ENCODE measurements around the gene SEL1L3. TPM values are rescaled to one million over a fixed set of nuclear protein-coding genes. Genes with fewer than 3 reads are reported as not detected.

The SEL1L3 gene
- total RNA-seq, 2 experiments from 2014 or later = 180 to 313 TPM

GRCh38 chr4:25863347-25863784, 578 bp upstream of the SEL1L3 start:
- peak overlapping the region; percentile 78 for H3K4me2 ChIP-seq (ENCODE audit: low read length)
- H3K9me2 ChIP-seq (ENCODE audit: insufficient read depth, low read length) = no peaks in the 10 kb centered on the region
- intact Hi-C loops (cut with micrococcal nuclease; ENCODE audit: unreplicated experiment) = loop anchor here (5.0 kb wide), 1 partner anchor 964 kb away; no protein-coding TSS in a partner anchor
- CTCF ChIA-PET (ENCODE audit: unreplicated experiment) = interaction anchor here (1.0 kb wide), 1 partner anchor 8 kb away, joined by 3 read pairs; no protein-coding TSS in a partner anchor
- H3K79me2 ChIP-seq (ENCODE audit: insufficient read depth, low read depth, low read length) = peaks cover 91% of the 10 kb centered on the region
- peaks cover 69% of the 10 kb centered on the region for H3K4me1 ChIP-seq (ENCODE audit: insufficient read depth, low read length, poor library complexity, severe bottlenecking)
- H4K20me1 ChIP-seq (ENCODE audit: insufficient read depth, low read length) = peaks cover 8% of the 10 kb centered on the region; the same call in 1 of the 2 replicates
- no peaks in the 10 kb centered on the region for H3K9me3 ChIP-seq (ENCODE audit: low read length)
- no TSS peak for BruUV-seq (replicated peaks)
- H2AFZ ChIP-seq (ENCODE audit: low read length) = no peak overlapping the region
- peak; percentile 54 for DNase-seq (ENCODE audit: low spot score)
- TF ChIP-seq EZH2phosphoT487 (IDR thresholded peaks at IDR 0.05; ENCODE audit: borderline replicate concordance, low read depth, low read length) = no peak
- peak; percentile 76 for TF ChIP-seq CTCF (conservative IDR thresholded peaks at IDR 0.05; ENCODE audit: low read length)
- POLR2A ChIA-PET = interaction anchor here (0.6 to 4.1 kb wide), 8 partner anchors 9 to 966 kb away, joined by 3 to 134 read pairs (median 14); partner anchors contain the start of gene SMIM20
- H3K4me3 ChIP-seq (ENCODE audit: low read depth, low read length, poor library complexity, severe bottlenecking) = peak overlapping the region; percentile 75
- H3K36me3 ChIP-seq (ENCODE audit: insufficient read depth, low read length) = peaks cover 44% of the 10 kb centered on the region
- peak overlapping the region; percentile 99 for H3K27ac ChIP-seq (ENCODE audit: low read depth, low read length, poor library complexity, severe bottlenecking)

- TF ChIP-seq CTCF (conservative IDR thresholded peaks at IDR 0.05; ENCODE audit: low read length) (no peak), EZH2phosphoT487 (IDR thresholded peaks at IDR 0.05; ENCODE audit: borderline replicate concordance, low read depth, low read length) (no peak)
- peaks cover 21% of the 10 kb centered on the region; the same call in 1 of the 2 replicates for H4K20me1 ChIP-seq (ENCODE audit: insufficient read depth, low read length)
- POLR2A ChIA-PET = interaction anchor here (0.7 to 1.9 kb wide), 6 partner anchors 11 to 52 kb away, joined by 3 to 17 read pairs (median 7); partner anchors contain the start of gene SMIM20
- H3K4me2 ChIP-seq (ENCODE audit: low read length) = peak overlapping the region; percentile 96
- intact Hi-C loops (cut with micrococcal nuclease; ENCODE audit: unreplicated experiment) = loop anchor here (1.0 to 5.0 kb wide), 3 partner anchors 13 to 965 kb away; partner anchors contain the start of gene SMIM20
- no peak overlapping the region for H2AFZ ChIP-seq (ENCODE audit: low read length)
- peak; percentile 73 for DNase-seq (ENCODE audit: low spot score)
- BruUV-seq (replicated peaks) = no TSS peak
- CTCF ChIA-PET (ENCODE audit: unreplicated experiment) = no interaction called here
- H3K27ac ChIP-seq (ENCODE audit: low read depth, low read length, poor library complexity, severe bottlenecking) = peak overlapping the region; percentile 88
- peak overlapping the region; percentile 75 for H3K4me3 ChIP-seq (ENCODE audit: low read depth, low read length, poor library complexity, severe bottlenecking)
- H3K36me3 ChIP-seq (ENCODE audit: insufficient read depth, low read length) = peaks cover 58% of the 10 kb centered on the region
- peaks cover 69% of the 10 kb centered on the region for H3K4me1 ChIP-seq (ENCODE audit: insufficient read depth, low read length, poor library complexity, severe bottlenecking)
- no peaks in the 10 kb centered on the region for H3K9me2 ChIP-seq (ENCODE audit: insufficient read depth, low read length)
- H3K9me3 ChIP-seq (ENCODE audit: low read length) = no peaks in the 10 kb centered on the region
- H3K79me2 ChIP-seq (ENCODE audit: insufficient read depth, low read depth, low read length) = peaks cover 91% of the 10 kb centered on the region
Observed at GRCh38 chr4:25861951-25862410, 807 bp downstream of the SEL1L3 start.

Measured in OCI-LY7 (cell line).